H1 (cell line): ENCODE data around the gene TRIM29. TPM values are rescaled to one million over a fixed set of nuclear protein-coding genes. Genes with fewer than 3 reads are reported as not detected.

Experiments used
- CHD7 ChIP-seq: fragments of 300-600 bp; sonication (generic); IDR thresholded peaks from 2 replicates; pipeline ENCODE4 v1.7.1; 2012; ENCODE audit warnings: low read length, moderate library complexity, mild to moderate bottlenecking, inconsistent platforms; ENCODE audit not compliant: insufficient replicate concordance
- CTCF ChIP-seq, 3 experiments: IDR thresholded peaks; 1 replicate in 2 of 3; 2 replicates in 1 of 3; pipeline versions ENCODE4 v1.5.1 to v1.6.1; 2011; ENCODE audit warnings: low read length in 3 of 3, mild to moderate bottlenecking in 3 of 3, inconsistent platforms in 2 of 3, low read depth in 1 of 3, moderate library complexity in 1 of 3; ENCODE audit not compliant: insufficient read depth in 1 of 3; ENCODE audit errors: control extremely low read depth in 1 of 3
- NANOG ChIP-seq: IDR thresholded peaks from 2 replicates; pipeline ENCODE4 v1.6.1; 2011; ENCODE audit warnings: low read length, low read depth, mild to moderate bottlenecking, inconsistent platforms; ENCODE audit not compliant: insufficient read depth, poor library complexity, severe bottlenecking
- polyA plus RNA-seq, 7 experiments: library from polyadenylated mRNA; depleted of rRNA in 3 of 7; stranded (reverse) in 5 of 7; unstranded in 2 of 7; fragments of >200 nt in 5 of 7; fragments of 200-250 nt in 2 of 7; gene quantifications; 1 replicate in 5 of 7; 2 replicates in 1 of 7; 4 replicates in 1 of 7; pipeline versions ENCODE4 v1.2.1 to v1.2.3, GENCODE V29; 2011 to 2013; ENCODE audit warnings: missing spikeins in 2 of 7, mixed read lengths in 2 of 7
- total RNA-seq: library from RNA; stranded (reverse); fragmentation: NEBNext Ultra II Directional; extraction: Animal tissue kit (Norgen Biotek cat#: 25700); gene quantifications from 2 replicates; pipeline ENCODE4 v1.2.1, GENCODE V29; 2021

TRIM29 gene
- total and polyA plus RNA-seq, 2 of the 8 experiments (the other 6 are each of a cell fraction or from before 2014, with no cell fraction given) = 0.17 to 0.43 TPM

GRCh38 chr11:120122924-120123683 is 14.8 kb downstream of the TRIM29 start (continued):
- no peak for TF ChIP-seq NANOG
- TF ChIP-seq CHD7 = no peak
- TF ChIP-seq CTCF (IDR thresholded peaks at IDR 0.05; ENCODE audit: control extremely low read depth in 1 of 3, insufficient read depth in 1 of 3, low read depth in 1 of 3, low read length in 3 of 3) = no peak
